Measurements from ENCODE around the gene NMRAL1.

DNA sequence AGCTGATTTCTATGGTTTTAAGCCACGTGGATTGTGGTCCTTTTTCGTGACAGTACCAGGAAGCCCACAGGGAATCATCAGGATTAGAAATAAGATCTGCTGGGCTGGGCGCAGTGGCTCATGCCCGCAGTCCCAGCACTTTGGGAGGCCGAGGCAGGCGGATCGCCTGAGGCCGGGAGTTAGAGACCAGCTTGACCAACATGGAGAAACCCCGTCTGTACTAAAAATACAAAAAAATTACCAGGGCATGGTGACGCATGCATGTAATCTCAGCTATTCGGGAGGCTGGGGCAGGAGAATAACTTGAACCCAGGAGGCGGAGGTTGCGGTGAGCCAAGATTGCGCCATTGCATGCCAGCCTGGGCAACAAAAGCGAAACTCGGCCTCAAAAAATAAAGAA lies 6.5 kb downstream of the NMRAL1 start:
- TF ChIP-seq EZH2 (IDR thresholded peaks at IDR 0.05; ENCODE audit: borderline replicate concordance, low read length): no peak
- TF ChIP-seq, protein P1, sequence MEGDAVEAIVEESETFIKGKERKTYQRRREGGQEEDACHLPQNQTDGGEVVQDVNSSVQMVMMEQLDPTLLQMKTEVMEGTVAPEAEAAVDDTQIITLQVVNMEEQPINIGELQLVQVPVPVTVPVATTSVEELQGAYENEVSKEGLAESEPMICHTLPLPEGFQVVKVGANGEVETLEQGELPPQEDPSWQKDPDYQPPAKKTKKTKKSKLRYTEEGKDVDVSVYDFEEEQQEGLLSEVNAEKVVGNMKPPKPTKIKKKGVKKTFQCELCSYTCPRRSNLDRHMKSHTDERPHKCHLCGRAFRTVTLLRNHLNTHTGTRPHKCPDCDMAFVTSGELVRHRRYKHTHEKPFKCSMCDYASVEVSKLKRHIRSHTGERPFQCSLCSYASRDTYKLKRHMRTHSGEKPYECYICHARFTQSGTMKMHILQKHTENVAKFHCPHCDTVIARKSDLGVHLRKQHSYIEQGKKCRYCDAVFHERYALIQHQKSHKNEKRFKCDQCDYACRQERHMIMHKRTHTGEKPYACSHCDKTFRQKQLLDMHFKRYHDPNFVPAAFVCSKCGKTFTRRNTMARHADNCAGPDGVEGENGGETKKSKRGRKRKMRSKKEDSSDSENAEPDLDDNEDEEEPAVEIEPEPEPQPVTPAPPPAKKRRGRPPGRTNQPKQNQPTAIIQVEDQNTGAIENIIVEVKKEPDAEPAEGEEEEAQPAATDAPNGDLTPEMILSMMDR (IDR thresholded peaks at IDR 0.05; ENCODE audit: low read length): no peak

Measured in OCI-LY1 (cell line).